Stimulated activated CD8-positive, alpha-beta memory T cell treated with anti-CD3 and anti-CD28 coated beads, Interleukin-4, amount 100 ng/mL, for 1 hour (primary cell): Measurements from ENCODE around the gene PSMB5.
A peak's percentile ranks its signal among the peaks of the same experiment; 100 is the strongest.
"Not testable (repeated sequence)": the region's sequence is repeated elsewhere in the genome, so short reads cannot be mapped to it uniquely, and the experiment has no call there.

Source experiments
- DNase-seq, 2 donors: peaks; one replicate each; pipeline ENCODE4 v3.0.0-alpha.2; 2020; ENCODE audit warnings: low read depth in 2 of 2, low spot score in 1 of 2

The PSMB5 gene

DNA sequence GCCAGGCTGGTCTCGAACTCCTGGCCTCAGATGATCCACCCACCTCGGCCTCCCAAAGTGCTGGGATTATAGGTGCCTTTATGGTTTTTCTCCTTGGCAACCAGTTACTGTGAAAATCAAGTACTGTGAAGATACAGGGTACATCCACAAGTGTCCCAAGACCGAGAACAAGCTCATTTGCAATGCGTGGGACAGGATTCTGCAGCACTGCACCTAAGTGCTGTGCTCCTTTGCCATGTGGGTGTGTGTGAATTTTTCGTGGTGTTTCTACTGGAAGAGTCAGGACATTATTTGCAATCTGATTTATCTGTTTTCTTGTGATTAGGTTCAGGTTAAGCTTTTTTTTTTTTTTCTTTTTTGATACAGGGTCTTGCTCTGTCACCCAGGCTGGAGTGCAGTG is 17.6 kb downstream of the PSMB5 start:
- DNase-seq: no peak

DNA sequence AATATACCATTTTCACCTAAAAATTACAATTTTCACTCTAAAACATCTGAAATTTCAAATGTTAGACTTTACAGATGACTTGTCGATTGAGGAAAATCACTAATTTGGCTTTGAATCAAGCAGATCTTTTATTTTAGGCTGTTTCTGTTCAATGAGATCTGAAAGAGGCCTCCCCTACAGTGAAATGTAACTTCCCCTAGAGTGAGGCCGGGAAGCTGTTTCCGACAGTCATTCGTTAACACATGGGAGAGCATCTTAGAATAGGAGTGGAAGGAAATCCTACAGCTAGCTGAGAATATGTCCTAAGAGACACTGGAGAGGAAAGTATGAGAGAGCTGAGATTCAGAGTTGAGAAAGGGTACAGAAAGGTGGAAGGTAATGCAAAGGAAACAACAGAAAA is 19.1 kb downstream of the PSMB5 start:
- no peak for DNase-seq

DNA sequence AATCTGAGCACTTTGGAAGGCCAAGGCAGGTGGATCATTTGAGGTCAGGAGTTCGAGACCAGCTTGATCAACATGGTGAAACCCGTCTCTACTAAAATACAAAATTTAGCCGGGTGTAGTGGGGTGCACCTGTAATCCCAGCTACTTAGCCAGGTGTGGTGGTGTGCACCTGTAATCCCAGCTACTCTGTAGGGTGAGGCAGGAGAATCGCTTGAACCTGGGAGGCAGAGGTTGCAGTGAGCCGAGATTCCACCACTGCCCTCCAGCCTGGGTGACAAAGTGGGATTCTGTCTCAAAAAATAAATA is 21.0 kb downstream of the PSMB5 start:
- not testable (repeated sequence) for DNase-seq

DNA sequence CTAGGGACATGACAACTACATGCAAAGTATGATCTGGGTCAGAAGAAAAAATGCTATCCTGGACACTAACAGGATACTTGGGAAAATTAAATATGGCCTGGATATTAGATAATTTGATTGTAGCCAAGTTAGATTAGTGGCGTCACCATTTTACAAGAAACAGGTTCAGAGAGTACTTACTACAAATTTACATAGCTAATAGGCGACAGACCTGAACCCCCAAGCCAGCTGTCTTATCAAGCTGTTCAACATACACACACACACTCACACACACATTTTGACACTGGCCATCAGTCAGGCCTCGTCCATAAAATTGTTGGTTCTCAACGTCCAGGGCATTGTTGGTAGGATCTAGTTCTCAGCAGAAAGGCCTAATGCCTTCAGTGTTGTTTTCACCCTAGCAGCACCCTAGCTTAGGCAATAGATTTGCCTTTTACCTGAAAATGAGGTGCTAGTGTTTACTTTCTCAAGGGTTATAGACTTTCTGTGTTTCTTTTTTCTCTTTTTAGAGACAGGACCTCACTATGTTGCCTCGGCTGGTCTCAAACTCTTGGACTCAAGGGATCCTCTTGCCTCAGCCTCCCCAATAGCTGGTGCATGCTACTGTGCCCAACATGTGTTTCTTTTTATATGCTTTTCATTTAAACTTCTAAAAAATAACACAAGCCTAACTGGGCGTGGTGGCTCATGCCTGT is 21.5 kb downstream of the PSMB5 start:
- no peak for DNase-seq

- peak; percentile 23 to 59 for DNase-seq
Measured at GRCh38 chr14:23009939-23010726, 24.6 kb downstream of the PSMB5 start, which contains the start of gene C14orf93. Gene C14orf93, minus strand, starts transcription at chr14:23010143. Its CDS starts 11,120 bp downstream, at chr14:22999023.

DNA sequence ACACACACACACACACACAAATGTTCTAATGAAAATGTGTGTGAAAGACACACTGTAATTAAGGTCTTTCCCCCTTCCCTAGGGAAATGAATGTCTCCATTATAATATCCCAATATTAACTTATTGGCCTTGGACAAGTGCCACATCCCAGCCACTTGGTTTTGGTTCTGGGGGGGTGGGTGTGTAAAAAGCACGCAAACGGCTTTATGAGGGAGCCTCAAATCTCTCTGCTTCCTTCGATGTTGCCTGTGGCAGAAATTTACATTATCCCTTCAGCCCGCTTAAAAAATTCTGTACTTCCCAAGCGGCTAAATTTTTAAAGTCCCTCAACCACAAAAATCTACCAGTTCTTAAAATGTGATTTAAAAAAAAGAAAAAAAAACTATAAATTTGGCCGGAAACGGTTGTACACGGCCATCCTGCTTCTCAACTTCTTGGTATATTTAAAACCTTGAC is 25.2 kb downstream of the PSMB5 start:
- no peak for DNase-seq

DNA sequence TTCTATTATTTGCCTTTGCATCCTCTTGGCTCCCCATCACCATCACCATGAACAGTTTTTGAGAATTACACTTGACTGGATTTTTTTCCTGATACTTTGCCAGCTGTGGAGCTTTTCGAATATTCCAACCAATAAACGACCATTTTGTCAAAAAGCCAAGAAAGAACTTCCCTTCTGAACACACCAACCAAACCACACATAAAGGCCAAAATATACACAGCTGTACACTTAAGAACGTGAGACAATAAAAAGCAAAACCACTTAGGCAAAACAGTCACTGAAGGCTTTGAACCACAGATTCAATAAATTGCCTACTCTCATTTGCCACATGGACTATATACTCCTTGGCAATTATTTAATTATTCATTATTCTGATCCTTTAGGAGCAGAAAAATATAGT is 25.9 kb downstream of the PSMB5 start:
- DNase-seq: no peak

DNA sequence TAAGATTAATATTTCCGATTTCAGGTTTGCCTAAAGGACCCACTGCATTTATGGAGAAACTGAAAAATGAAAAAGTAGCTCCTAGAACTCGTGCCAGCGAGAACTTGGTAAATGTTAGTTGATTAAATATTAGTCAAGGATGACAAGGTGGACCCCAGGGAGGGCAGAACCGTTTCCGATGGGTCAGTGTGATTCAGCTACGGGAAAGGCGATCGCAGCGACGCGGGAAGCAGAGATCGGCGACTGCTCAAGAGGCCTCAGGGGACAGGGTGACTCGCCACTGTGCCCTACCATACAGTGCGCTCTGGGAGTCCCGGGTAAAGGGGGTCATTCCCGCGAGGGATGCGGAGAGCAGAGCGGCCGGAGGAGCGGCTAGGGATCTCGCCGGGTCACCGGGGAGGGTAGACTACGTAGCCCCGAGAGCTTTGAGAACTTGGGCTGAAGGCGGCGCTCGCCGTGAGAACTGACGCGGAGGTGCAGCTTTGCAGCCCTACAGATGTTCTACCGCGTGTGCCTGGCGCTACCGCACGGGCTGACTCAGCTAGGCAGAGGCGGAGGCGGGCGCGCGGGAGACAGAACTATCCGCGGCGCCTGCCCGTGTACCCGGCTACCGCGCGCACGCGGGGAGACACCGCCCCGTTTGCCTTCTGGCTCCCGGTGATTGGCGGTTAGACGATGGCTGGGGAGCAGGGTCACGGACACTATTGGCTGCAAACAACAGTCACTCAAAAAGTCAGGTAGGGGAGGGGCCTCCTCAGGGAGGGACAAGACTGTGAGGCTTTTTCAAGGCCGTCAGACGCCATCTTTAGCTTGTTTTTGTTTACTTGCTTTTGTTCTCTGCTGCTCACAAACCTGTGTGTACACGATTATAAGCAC is 27.9 kb downstream of the PSMB5 start:
- peak; percentile 83 to 93 for DNase-seq

- DNase-seq: no peak
Measured at GRCh38 chr14:23006188-23006534, 28.5 kb downstream of the PSMB5 start.

DNA sequence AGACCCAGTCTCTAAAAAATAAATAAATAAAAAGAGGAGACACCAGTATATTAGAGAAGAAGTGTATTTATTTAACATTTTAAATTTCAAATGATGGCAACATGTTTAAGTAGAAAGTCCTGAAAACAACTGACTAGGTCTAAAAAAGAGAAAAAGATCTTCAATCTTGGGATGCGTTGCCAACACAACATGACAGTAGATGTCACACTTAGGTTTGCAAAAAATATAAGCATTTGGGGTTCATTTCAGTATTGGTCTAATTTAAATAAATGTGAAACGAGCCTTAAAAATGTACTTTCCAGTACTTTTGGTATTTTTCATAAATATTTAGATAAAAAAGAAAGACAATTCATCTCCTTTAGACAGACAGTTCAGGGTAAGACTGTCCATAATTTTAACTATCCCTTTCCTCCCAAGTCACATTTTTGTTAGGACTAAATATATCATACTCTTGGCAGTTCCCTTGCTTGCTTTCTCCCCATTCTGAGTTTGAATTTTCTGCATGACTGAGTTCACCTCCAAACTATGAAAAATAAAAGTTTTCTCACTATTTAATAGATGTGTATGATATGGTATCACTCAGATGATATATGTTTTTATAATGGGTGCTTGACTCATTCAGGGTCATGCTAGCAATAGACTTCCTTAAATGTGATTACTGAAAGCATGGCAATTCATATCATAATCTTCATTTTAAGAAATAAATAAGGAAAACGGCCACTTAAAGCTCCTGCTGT is 29.1 kb downstream of the PSMB5 start:
- no peak for DNase-seq

DNA sequence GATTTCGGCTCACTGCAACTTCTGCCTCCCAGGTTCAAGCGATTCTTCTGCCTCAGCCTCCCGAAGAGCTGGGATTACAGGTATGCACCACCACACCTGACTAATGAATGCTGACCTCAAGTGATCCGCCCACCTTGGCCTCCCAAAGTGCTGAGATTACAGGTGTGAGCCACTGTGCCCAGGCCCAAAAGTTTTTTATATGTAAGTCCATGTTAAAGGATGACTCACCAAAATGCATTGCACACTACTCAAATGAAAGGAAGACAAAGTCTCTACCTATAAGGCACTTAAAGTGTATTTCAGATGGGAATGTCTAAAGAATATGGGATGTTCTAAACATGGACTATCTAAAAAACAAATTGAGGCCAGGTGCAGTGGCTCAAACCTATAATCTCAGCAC is 30.4 kb downstream of the PSMB5 start:
- DNase-seq: not testable (repeated sequence)

DNA sequence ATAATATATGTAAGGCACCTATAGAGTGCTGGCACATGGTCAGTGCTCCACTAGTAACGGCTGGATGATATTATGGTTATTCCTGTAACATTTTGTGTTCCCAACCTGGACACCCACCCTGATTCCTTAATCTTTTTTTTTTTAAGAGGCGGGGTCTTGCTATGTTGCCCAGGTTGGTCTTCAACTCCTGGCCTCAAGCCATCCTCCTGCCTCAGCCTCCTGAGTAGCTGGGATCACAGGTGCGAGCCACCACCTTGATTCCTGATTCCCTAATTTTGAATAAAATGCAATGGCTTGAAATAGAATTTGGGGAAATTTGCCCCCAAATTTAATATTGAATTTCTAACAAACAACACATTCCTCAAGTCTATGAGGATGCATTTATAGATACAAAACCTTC is 32.1 kb downstream of the PSMB5 start:
- DNase-seq: no peak

GRCh38 chr14:23000860-23001259 is 33.8 kb downstream of the PSMB5 start:
- DNase-seq: no peak

DNA sequence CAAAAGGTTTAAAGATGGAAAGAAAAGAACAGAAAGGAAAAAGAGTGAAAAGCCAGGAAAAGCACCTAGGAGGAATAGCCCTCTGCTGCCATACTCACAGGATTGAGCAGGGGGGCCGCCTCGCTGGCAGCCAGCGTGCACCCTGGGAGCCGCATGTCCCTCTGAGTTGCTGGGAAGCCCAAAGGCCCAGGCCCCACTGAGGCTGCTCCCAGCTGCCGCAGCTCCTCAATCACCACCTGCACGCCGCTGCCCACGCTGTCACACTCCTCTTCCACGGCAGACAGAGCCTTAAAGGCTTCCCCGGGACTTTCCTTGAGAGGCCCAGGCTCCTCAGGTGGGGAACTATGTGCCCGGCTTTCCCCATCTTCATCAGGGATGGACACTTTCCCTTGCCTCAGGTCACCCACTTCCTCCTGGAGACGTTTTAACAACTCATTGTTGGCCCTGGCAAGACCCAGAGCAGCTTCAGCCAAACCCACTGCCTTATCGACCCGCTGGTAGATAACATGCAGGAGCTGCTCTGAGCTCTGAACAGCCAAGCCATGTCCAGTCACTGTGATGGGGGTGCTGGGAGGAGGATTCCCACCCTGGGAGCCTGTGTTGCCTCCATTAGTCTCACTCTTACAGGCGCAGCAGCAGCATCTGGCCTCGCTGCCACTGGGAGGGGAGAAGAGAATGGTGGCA is 36.2 kb downstream of the PSMB5 start:
- DNase-seq: no peak

GRCh38 chr14:22997676-22998323 is 36.9 kb downstream of the PSMB5 start:
- DNase-seq: no peak

DNA sequence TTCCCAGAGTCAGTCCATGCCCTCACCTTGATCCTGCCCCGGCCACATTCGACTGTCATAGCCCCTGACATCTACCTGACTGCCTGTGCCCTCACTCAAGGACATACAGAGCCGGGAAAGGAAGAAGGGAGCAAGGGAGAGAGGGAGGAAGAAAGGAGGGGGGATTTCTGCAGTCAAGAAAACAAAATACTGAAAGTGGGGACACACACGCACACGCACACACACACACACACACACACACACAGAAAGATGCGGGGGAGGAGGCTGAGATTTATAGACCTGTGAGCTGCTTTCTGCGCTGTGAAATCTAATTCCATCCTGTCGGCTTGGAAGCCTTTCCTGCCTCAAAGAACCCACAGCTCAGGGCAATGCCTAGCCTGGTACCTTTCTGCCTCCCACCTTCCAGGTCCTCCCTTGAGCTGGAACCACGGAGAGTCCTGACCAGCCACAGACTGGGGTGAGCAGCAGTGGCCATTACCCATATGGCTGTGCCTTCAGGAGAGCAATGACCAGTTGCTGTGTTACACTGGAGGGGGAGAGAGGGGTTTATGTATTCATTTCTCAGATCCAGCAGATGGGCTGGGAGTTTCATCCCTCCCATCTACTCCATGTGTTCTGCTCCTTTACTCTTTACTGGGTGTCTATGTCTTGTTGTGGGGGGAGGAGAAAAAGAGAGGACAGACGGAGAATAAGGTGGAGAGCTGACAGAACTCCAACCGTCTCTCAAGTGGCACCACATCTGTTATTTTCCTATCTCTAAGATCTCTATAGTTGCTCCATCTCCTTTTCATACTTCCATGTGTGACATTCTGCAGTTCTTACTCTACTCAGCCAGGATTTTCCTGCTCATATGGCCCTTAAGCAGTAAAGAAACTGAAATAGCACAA is 37.7 kb downstream of the PSMB5 start:
- no peak for DNase-seq

DNA sequence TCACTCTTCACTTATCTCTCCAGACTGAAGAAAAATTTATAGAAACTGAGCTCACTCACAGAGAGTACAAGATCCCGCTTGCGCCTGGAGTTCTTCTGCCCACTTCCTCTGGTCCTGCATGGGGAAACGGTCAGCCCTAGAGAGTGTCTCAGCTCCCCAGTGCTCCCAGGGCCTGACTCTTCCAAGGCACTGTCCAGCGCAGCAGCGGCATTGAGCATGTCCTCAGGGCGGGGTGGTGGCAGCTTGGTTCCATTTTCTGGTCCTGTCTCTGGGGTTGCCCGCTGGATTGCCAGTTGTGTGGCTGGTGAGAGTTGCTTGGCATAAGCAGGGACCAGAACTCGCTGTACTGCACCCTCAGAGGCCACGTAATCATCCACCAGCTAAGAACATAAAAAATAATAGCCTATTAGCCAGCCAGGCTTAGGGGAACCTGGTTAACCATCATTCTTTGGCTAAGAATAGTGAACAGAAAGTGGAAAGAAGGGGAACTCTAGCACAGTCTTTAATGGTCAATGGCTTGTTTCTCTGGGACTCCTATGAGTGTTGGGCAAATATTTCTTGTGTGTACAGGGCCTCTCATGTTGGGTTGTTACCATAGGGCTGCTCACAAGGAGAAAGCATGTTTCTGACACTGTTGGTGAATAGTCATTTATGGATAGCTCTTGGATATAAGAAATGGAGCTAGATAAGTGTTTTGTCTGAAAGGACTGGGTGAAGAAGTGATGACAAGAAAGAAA is 38.6 kb downstream of the PSMB5 start:
- DNase-seq: no peak

- DNase-seq: no peak
Measured at GRCh38 chr14:22994762-22995275, 39.9 kb downstream of the PSMB5 start.
